ENCODE data around the gene FBXL5. TPM values are rescaled to one million over a fixed set of nuclear protein-coding genes. Genes with fewer than 3 reads are reported as not detected.
"Not testable (repeated sequence)": the region's sequence is repeated elsewhere in the genome, so short reads cannot be mapped to it uniquely, and the experiment has no call there.

FBXL5 gene
- total RNA-seq, 3 donors from 2014 or later, result 178 to 231 (median 202) TPM

- Histone ChIP-seq H3K27ac (peak overlapping the region; percentile 13 to 80), H3K9me3 (no peaks in the 10 kb centered on the region), H3K4me1 (no peaks in the 10 kb centered on the region), H3K36me3 (no peaks in the 10 kb centered on the region), H3K27me3 (no peaks in the 10 kb centered on the region), H3K4me3 (no peak overlapping the region)
- TF ChIP-seq POLR2A (IDR thresholded peaks at IDR 0.05) (no peak), POLR2AphosphoS5 (IDR thresholded peaks at IDR 0.05) (no peak)
- TF ChIP-seq, protein P1, sequence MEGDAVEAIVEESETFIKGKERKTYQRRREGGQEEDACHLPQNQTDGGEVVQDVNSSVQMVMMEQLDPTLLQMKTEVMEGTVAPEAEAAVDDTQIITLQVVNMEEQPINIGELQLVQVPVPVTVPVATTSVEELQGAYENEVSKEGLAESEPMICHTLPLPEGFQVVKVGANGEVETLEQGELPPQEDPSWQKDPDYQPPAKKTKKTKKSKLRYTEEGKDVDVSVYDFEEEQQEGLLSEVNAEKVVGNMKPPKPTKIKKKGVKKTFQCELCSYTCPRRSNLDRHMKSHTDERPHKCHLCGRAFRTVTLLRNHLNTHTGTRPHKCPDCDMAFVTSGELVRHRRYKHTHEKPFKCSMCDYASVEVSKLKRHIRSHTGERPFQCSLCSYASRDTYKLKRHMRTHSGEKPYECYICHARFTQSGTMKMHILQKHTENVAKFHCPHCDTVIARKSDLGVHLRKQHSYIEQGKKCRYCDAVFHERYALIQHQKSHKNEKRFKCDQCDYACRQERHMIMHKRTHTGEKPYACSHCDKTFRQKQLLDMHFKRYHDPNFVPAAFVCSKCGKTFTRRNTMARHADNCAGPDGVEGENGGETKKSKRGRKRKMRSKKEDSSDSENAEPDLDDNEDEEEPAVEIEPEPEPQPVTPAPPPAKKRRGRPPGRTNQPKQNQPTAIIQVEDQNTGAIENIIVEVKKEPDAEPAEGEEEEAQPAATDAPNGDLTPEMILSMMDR (IDR thresholded peaks at IDR 0.05), result no peak
- intact Hi-C loops (cut with DNase I; ENCODE audit: low total_unique reads), result no loop called here
- DNase-seq (ENCODE audit: low spot score in 2 of 2), result no peak
Observed at GRCh38 chr4:15636818-15637217, 18.3 kb downstream of the FBXL5 start.

DNA sequence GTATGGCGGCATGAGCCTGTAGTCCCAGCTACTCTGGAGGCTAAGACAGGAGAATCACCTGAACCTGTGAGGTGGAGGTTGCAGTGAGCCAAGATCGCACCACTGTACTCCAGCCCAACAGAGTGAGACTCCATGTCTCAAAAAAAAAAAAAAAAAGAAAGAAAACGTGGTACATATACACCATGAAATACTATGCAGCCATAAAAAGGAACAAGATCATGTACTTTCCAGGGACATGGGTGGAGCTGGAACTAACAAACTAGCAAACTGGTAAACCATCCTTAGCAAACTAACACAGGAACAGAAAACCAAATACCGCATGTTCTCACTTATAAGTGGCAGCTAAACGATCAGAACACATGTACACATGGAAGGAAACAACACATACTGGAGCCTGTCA, 37.8 kb downstream of the FBXL5 start:
- intact Hi-C loops (cut with DNase I; ENCODE audit: low total_unique reads); H3K27ac ChIP-seq; H3K4me3 ChIP-seq; H3K4me1 ChIP-seq; H3K36me3 ChIP-seq; DNase-seq (ENCODE audit: low spot score in 2 of 2); H3K27me3 ChIP-seq: not testable (repeated sequence)
- H3K9me3 ChIP-seq, result peaks cover 10 to 27% of the 10 kb centered on the region in 2 donors

DNA sequence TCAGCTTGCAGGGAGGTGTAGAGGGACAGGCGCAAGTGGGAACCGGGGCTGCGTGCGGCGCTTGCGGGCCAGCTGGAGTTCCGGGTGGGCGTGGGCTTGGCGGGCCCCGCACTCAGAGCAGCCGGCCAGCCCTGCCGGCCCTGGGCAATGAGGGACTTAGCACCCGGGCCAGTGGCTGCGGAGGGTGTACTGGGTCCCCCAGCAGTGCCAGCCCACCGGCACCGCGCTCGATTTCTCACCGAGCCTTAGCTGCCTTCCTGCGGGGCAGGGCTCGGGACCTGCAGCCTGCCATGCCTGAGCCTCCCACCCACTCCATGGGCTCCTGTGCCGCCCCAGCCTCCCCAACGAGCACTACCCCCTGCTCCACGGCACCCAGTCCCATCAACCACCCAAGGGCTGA, 40.3 kb downstream of the FBXL5 start:
- H3K4me3 ChIP-seq; intact Hi-C loops (cut with DNase I; ENCODE audit: low total_unique reads); H3K4me1 ChIP-seq; H3K36me3 ChIP-seq; DNase-seq (ENCODE audit: low spot score in 2 of 2); H3K27ac ChIP-seq; H3K27me3 ChIP-seq: not testable (repeated sequence)
- peaks cover 9 to 15% of the 10 kb centered on the region in 2 donors for H3K9me3 ChIP-seq

DNA sequence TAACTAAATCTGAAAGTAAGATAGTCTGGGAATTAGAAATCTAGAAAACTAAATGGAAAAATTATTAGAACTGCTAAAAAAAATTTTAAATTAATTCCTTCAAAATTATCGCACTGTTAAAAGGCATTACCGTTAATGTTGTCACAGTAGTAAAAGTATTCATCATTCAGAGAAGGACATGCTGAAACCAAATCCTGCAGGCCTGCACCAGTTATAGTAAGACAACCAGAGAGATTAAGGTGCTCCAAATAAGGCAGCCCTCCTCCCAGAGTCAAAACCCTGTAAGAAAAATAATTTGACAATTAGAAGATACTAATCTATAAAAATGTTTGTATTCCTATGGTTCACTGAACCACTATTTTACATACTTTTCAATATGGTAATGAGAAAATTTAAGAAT, 43.0 kb downstream of the FBXL5 start:
- intact Hi-C loops (cut with DNase I; ENCODE audit: low total_unique reads), result no loop called here
- Histone ChIP-seq H3K36me3 (no peaks in the 10 kb centered on the region), H3K4me1 (no peaks in the 10 kb centered on the region), H3K27ac (no peak overlapping the region), H3K9me3 (no peaks in the 10 kb centered on the region), H3K4me3 (no peak overlapping the region), H3K27me3 (no peaks in the 10 kb centered on the region)
- no peak for DNase-seq (ENCODE audit: low spot score in 2 of 2)
- TF ChIP-seq POLR2AphosphoS5 (IDR thresholded peaks at IDR 0.05) (no peak), POLR2A (IDR thresholded peaks at IDR 0.05) (no peak)
- TF ChIP-seq, protein P1 (IDR thresholded peaks at IDR 0.05), result no peak

DNA sequence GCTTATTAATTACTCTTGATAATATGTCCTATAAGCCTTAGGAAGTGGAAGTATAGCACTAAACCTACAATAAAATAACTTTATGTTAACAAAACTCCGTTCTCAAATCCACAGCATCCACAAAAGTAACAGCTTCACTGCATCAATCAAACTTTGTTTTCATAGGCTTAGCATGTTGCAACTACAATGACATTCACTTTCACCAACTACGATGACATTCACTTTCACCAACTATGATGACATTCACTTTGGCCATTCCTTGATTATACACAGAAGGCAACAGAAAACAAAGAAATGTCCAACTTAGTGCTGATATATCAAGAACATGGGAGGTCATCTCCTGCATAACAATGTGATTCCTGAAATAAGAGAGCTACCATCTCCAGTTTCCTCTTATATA, 44.3 kb downstream of the FBXL5 start:
- no peaks in the 10 kb centered on the region for H3K9me3 ChIP-seq
- no peaks in the 10 kb centered on the region for H3K4me1 ChIP-seq
- intact Hi-C loops (cut with DNase I; ENCODE audit: low total_unique reads), result no loop called here
- H3K36me3 ChIP-seq, result no peaks in the 10 kb centered on the region
- no peaks in the 10 kb centered on the region for H3K27me3 ChIP-seq
- no peak for DNase-seq (ENCODE audit: low spot score in 2 of 2)
- TF ChIP-seq POLR2AphosphoS5 (IDR thresholded peaks at IDR 0.05) (no peak), POLR2A (IDR thresholded peaks at IDR 0.05) (no peak)
- TF ChIP-seq, protein P1 (IDR thresholded peaks at IDR 0.05), result no peak
- no peak overlapping the region for H3K27ac ChIP-seq
- H3K4me3 ChIP-seq, result no peak overlapping the region

GRCh38 chr4:15605537-15605936, 49.6 kb downstream of the FBXL5 start:
- no peak overlapping the region for H3K27ac ChIP-seq
- TF ChIP-seq POLR2A (IDR thresholded peaks at IDR 0.05) (no peak), POLR2AphosphoS5 (IDR thresholded peaks at IDR 0.05) (no peak)
- TF ChIP-seq, protein P1 (IDR thresholded peaks at IDR 0.05), result no peak
- H3K4me3 ChIP-seq, result no peak overlapping the region
- no peaks in the 10 kb centered on the region for H3K27me3 ChIP-seq
- DNase-seq (ENCODE audit: low spot score in 2 of 2), result no peak
- H3K9me3 ChIP-seq, result peaks cover 0 to 13% of the 10 kb centered on the region in 2 donors
- H3K4me1 ChIP-seq, result no peaks in the 10 kb centered on the region
- intact Hi-C loops (cut with DNase I; ENCODE audit: low total_unique reads), result no loop called here
- no peaks in the 10 kb centered on the region for H3K36me3 ChIP-seq

All from breast epithelium (tissue), 4 donors.